HepG2 (cell line): ENCODE measurements around the gene CTSA. TPM values are rescaled to one million over a fixed set of nuclear protein-coding genes. Genes with fewer than 3 reads are reported as not detected.

Experiments used
- ELF3 ChIP-seq: IDR thresholded peaks from 2 replicates; pipeline ENCODE4 v1.6.1; 2016; ENCODE audit warnings: missing genetic modification reagents, missing compliant biosample characterization
- NFAT5 ChIP-seq: sonication (generic); formaldehyde crosslinking; IDR thresholded peaks from 2 replicates; pipeline ENCODE4 v1.4.0; 2020; ENCODE audit warnings: missing genetic modification reagents
- NFIB ChIP-seq: sonication (generic); formaldehyde crosslinking; IDR thresholded peaks from 2 replicates; pipeline ENCODE4 v1.9.0; 2021; ENCODE audit warnings: missing genetic modification reagents, mild to moderate bottlenecking, borderline replicate concordance
- REPIN1 ChIP-seq: sonication (generic); formaldehyde crosslinking; IDR thresholded peaks from 2 replicates; pipeline ENCODE4 v1.8.0; 2022; ENCODE audit warnings: missing genetic modification reagents, low read depth, mild to moderate bottlenecking, borderline replicate concordance
- SYNCRIP ChIP-seq: fragments of 200-400 bp; formaldehyde crosslinking; IDR thresholded peaks from 2 replicates; pipeline ENCODE4 v1.6.1; 2018; ENCODE audit warnings: mild to moderate bottlenecking, low read depth, low read length; ENCODE audit not compliant: insufficient read depth
- THRA ChIP-seq: sonication (generic); formaldehyde crosslinking; IDR thresholded peaks from 2 replicates; pipeline ENCODE4 v1.4.0; 2020; ENCODE audit warnings: missing genetic modification reagents, borderline replicate concordance
- TMF1 ChIP-seq: sonication (generic); formaldehyde crosslinking; IDR thresholded peaks from 2 replicates; pipeline ENCODE4 v1.8.1; 2022; ENCODE audit warnings: low read depth, missing genetic modification reagents
- ZC3H13 ChIP-seq: sonication (generic); formaldehyde crosslinking; IDR thresholded peaks from 2 replicates; pipeline ENCODE4 v1.8.1; 2023; ENCODE audit warnings: mild to moderate bottlenecking, missing genetic modification reagents, moderate library complexity
- ZFP82 ChIP-seq: sonication (generic); formaldehyde crosslinking; IDR thresholded peaks from 2 replicates; pipeline ENCODE4 v1.5.1; 2020; ENCODE audit warnings: mild to moderate bottlenecking, missing genetic modification reagents, borderline replicate concordance
- ZNF281 ChIP-seq: sonication (generic); formaldehyde crosslinking; IDR thresholded peaks from 2 replicates; pipeline ENCODE4 v1.4.0; 2020; ENCODE audit warnings: missing genetic modification reagents, borderline replicate concordance
- ZNF562 ChIP-seq: sonication (generic); formaldehyde crosslinking; IDR thresholded peaks from 2 replicates; pipeline ENCODE4 v1.8.0; 2022; ENCODE audit warnings: missing genetic modification reagents, borderline replicate concordance
- ZNF589 ChIP-seq: sonication (generic); formaldehyde crosslinking; conservative IDR thresholded peaks from 2 replicates; pipeline ENCODE4 v1.8.0; 2022; ENCODE audit warnings: mild to moderate bottlenecking, moderate library complexity, missing genetic modification reagents
- ZNF597 ChIP-seq: sonication (generic); formaldehyde crosslinking; IDR thresholded peaks from 2 replicates; pipeline ENCODE4 v1.5.0; 2020; ENCODE audit warnings: missing genetic modification reagents
- ZNF607 ChIP-seq: sonication (generic); formaldehyde crosslinking; IDR thresholded peaks from 2 replicates; pipeline ENCODE4 v1.5.1; 2020; ENCODE audit warnings: missing genetic modification reagents, mild to moderate bottlenecking, borderline replicate concordance
- ZNF670 ChIP-seq: sonication (generic); formaldehyde crosslinking; IDR thresholded peaks from 2 replicates; pipeline ENCODE4 v1.8.0; 2022; ENCODE audit warnings: mild to moderate bottlenecking, missing genetic modification reagents, borderline replicate concordance
- ZNF672 ChIP-seq: sonication (generic); formaldehyde crosslinking; IDR thresholded peaks from 2 replicates; pipeline ENCODE4 v1.8.1; 2022; ENCODE audit warnings: missing genetic modification reagents
- polyA plus RNA-seq, 8 experiments: library from polyadenylated mRNA; depleted of rRNA in 3 of 8; stranded (reverse) in 7 of 8; unstranded in 1 of 8; fragments of >200 nt; fragmentation: Illumina TruSeq in 4 of 8; extraction: Trizol in 4 of 8; gene quantifications; 2 replicates each; pipeline versions ENCODE4 v1.2.1 to v1.2.3, GENCODE V29; 2011 to 2016; ENCODE audit warnings: low read depth in 4 of 8, missing spikeins in 1 of 8, mixed read lengths in 1 of 8; ENCODE audit not compliant: insufficient read depth in 1 of 8
- total RNA-seq, 5 experiments: library from RNA; depleted of rRNA; stranded (reverse); fragments of >200 nt; fragmentation: Illumina TruSeq; extraction: Trizol; gene quantifications; 2 replicates each; pipeline ENCODE4 v1.2.3, GENCODE V29; 2016; ENCODE audit warnings: low read depth in 1 of 5

CTSA gene
- total and polyA plus RNA-seq, 2 of the 13 experiments (the other 11 are each of a cell fraction or from before 2014, with no cell fraction given) = 202 to 231 TPM

GRCh38 chr20:45909817-45910669 is 18.9 kb downstream of the CTSA start (continued):
- TF ChIP-seq ZNF281 (CRISPR knock-in tag) (peak; percentile 83), TMF1 (CRISPR knock-in tag) (no peak), ZNF607 (CRISPR knock-in tag) (no peak; the same call in 1 of the 2 replicates), REPIN1 (CRISPR knock-in tag) (no peak), THRA (CRISPR knock-in tag) (no peak; the same call in 1 of the 2 replicates), ZNF670 (CRISPR knock-in tag) (0 out of 2 replicates have a peak, but pooled peaks have one; percentile 30), ZNF597 (CRISPR knock-in tag) (no peak), NFAT5 (CRISPR knock-in tag) (no peak), SYNCRIP (no peak), NFIB (no peak), ZNF562 (CRISPR knock-in tag) (no peak), ELF3 (CRISPR knock-in tag) (peak; percentile 75), ZNF672 (no peak), ZC3H13 (CRISPR knock-in tag) (no peak), ZNF589 (CRISPR knock-in tag) (no peak), ZFP82 (CRISPR knock-in tag) (no peak)
